ENCODE data around the gene TSPAN13. TPM values are rescaled to one million over a fixed set of nuclear protein-coding genes. Genes with fewer than 3 reads are reported as not detected.

TSPAN13 gene
- polyA plus RNA-seq, 1 experiment, result 4.6 TPM

- Histone ChIP-seq H3K36me3 (ENCODE audit: control insufficient read depth, insufficient read depth, low read length) (no peaks in the 10 kb centered on the region), H3K27me3 (ENCODE audit: control insufficient read depth, insufficient read depth, low read length) (no peaks in the 10 kb centered on the region), H3K4me3 (ENCODE audit: low read depth, low read length) (no peak overlapping the region)
- no peak for TF ChIP-seq CTCF (IDR thresholded peaks at IDR 0.05; ENCODE audit: insufficient read depth, low read depth, low read length)
- CTCF ChIA-PET, result interaction anchor here (1.2 kb wide), 1 partner anchor 8 kb away, joined by 3 read pairs; no protein-coding TSS in a partner anchor
- POLR2A ChIA-PET, result no interaction called here
- no peak for DNase-seq (ENCODE audit: low read depth)
These were observed 22.6 kb upstream of the TSPAN13 start for GRCh38 chr7:16730937-16731336.

GRCh38 chr7:16732828-16733227, 20.7 kb upstream of the TSPAN13 start:
- TF ChIP-seq CTCF (IDR thresholded peaks at IDR 0.05; ENCODE audit: insufficient read depth, low read depth, low read length), result no peak
- no peak for DNase-seq (ENCODE audit: low read depth)
- ChIA-PET POLR2A (no interaction called here), CTCF (no interaction called here)
- no peaks in the 10 kb centered on the region for H3K27me3 ChIP-seq (ENCODE audit: control insufficient read depth, insufficient read depth, low read length)
- no peak overlapping the region for H3K4me3 ChIP-seq (ENCODE audit: low read depth, low read length)
- H3K36me3 ChIP-seq (ENCODE audit: control insufficient read depth, insufficient read depth, low read length), result no peaks in the 10 kb centered on the region

- Histone ChIP-seq H3K4me3 (ENCODE audit: low read depth, low read length) (no peak overlapping the region), H3K27me3 (ENCODE audit: control insufficient read depth, insufficient read depth, low read length) (no peaks in the 10 kb centered on the region), H3K36me3 (ENCODE audit: control insufficient read depth, insufficient read depth, low read length) (no peaks in the 10 kb centered on the region)
- CTCF ChIA-PET, result no interaction called here
- no peak for TF ChIP-seq CTCF (IDR thresholded peaks at IDR 0.05; ENCODE audit: insufficient read depth, low read depth, low read length)
- POLR2A ChIA-PET, result no interaction called here
- DNase-seq (ENCODE audit: low read depth), result no peak
These were observed 19.3 kb upstream of the TSPAN13 start for GRCh38 chr7:16734148-16734726.

- H3K36me3 ChIP-seq (ENCODE audit: control insufficient read depth, insufficient read depth, low read length), result no peaks in the 10 kb centered on the region
- POLR2A ChIA-PET, result no interaction called here
- no peak overlapping the region for H3K4me3 ChIP-seq (ENCODE audit: low read depth, low read length)
- DNase-seq (ENCODE audit: low read depth), result no peak
- CTCF ChIA-PET, result interaction anchor here (0.6 kb wide), 1 partner anchor 10 kb away, joined by 4 read pairs; no protein-coding TSS in a partner anchor
- H3K27me3 ChIP-seq (ENCODE audit: control insufficient read depth, insufficient read depth, low read length), result no peaks in the 10 kb centered on the region
- no peak for TF ChIP-seq CTCF (IDR thresholded peaks at IDR 0.05; ENCODE audit: insufficient read depth, low read depth, low read length)
These were observed 18.5 kb upstream of the TSPAN13 start for GRCh38 chr7:16735020-16735419.

GRCh38 chr7:16738011-16738688, 15.4 kb upstream of the TSPAN13 start:
- Histone ChIP-seq H3K27me3 (ENCODE audit: control insufficient read depth, insufficient read depth, low read length) (no peaks in the 10 kb centered on the region), H3K4me3 (ENCODE audit: low read depth, low read length) (no peak overlapping the region), H3K36me3 (ENCODE audit: control insufficient read depth, insufficient read depth, low read length) (no peaks in the 10 kb centered on the region)
- no peak for DNase-seq (ENCODE audit: low read depth)
- TF ChIP-seq CTCF (IDR thresholded peaks at IDR 0.05; ENCODE audit: insufficient read depth, low read depth, low read length), result no peak
- POLR2A ChIA-PET, result no interaction called here
- CTCF ChIA-PET, result interaction anchor here (1.2 kb wide), 1 partner anchor 13 kb away, joined by 3 read pairs; no protein-coding TSS in a partner anchor
